Astrocyte (in vitro differentiated cells and primary cell): ENCODE results near the gene CBFA2T2. TPM values are rescaled to one million over a fixed set of nuclear protein-coding genes. Genes with fewer than 3 reads are reported as not detected.

Source experiments
- DNase-seq: peaks from one replicate; pipeline ENCODE4 v3.0.0-alpha.2; 2010; ENCODE audit warnings: low read depth
- FAIRE-seq: peaks from 2 replicates; lab custom pipeline; 2011; peaks lifted over from hg19 to GRCh38; lab: Jason Lieb, UNC
- H2AFZ ChIP-seq: 2 replicates; pipeline ENCODE4 v1.6.0; 2012; ENCODE audit warnings: low read depth, low read length, inconsistent platforms
- H3K27ac ChIP-seq: 2 replicates; pipeline ENCODE4 v1.5.1; 2011; ENCODE audit warnings: low read depth, low read length, inconsistent platforms
- H3K27me3 ChIP-seq: 2 replicates; pipeline ENCODE4 v1.6.0; 2011; ENCODE audit warnings: low read length, inconsistent platforms; ENCODE audit not compliant: insufficient read depth
- H3K36me3 ChIP-seq: 2 replicates; pipeline ENCODE4 v1.5.1; 2011; ENCODE audit warnings: low read length, inconsistent platforms; ENCODE audit not compliant: insufficient read depth
- H3K4me1 ChIP-seq: 2 replicates; pipeline ENCODE4 v1.5.1; 2011; ENCODE audit warnings: low read length, inconsistent platforms; ENCODE audit not compliant: insufficient read depth
- H3K4me2 ChIP-seq: 2 replicates; pipeline ENCODE4 v1.6.0; 2012; ENCODE audit warnings: low read length, inconsistent platforms
- H3K4me3 ChIP-seq: 2 replicates; pipeline ENCODE4 v1.5.1; 2011; ENCODE audit warnings: low read depth, mild to moderate bottlenecking, low read length, inconsistent platforms; ENCODE audit not compliant: insufficient read depth
- H3K79me2 ChIP-seq: 2 replicates; pipeline ENCODE4 v1.6.0; 2012; ENCODE audit warnings: mild to moderate bottlenecking, low read length, inconsistent platforms; ENCODE audit not compliant: insufficient read depth
- H3K9ac ChIP-seq: 2 replicates; pipeline ENCODE4 v1.6.0; 2012; ENCODE audit warnings: mild to moderate bottlenecking, low read length, inconsistent platforms
- H3K9me3 ChIP-seq: 2 replicates; pipeline ENCODE4 v1.5.1; 2012; ENCODE audit warnings: low read depth, mild to moderate bottlenecking, low read length, inconsistent platforms; ENCODE audit not compliant: insufficient read depth
- H4K20me1 ChIP-seq: 2 replicates; pipeline ENCODE4 v1.6.0; 2012; ENCODE audit warnings: low read length, inconsistent platforms; ENCODE audit not compliant: insufficient read depth
- H3K27ac Mint-ChIP-seq: one replicate; pipeline ENCODE4 v1.8.0; 2021; ENCODE audit warnings: mild to moderate bottlenecking, mixed read lengths; ENCODE audit not compliant: unreplicated experiment
- H3K27me3 Mint-ChIP-seq: one replicate; pipeline ENCODE4 v1.8.0; 2021; ENCODE audit warnings: low read depth, mixed read lengths; ENCODE audit not compliant: unreplicated experiment
- H3K36me3 Mint-ChIP-seq: one replicate; pipeline ENCODE4 v1.8.0; 2021; ENCODE audit warnings: low read depth, mixed read lengths; ENCODE audit not compliant: unreplicated experiment
- H3K4me1 Mint-ChIP-seq: one replicate; pipeline ENCODE4 v1.8.0; 2021; ENCODE audit warnings: low read depth, mixed read lengths; ENCODE audit not compliant: unreplicated experiment
- H3K4me3 Mint-ChIP-seq: one replicate; pipeline ENCODE4 v1.8.0; 2021; ENCODE audit warnings: mild to moderate bottlenecking, moderate library complexity, mixed read lengths; ENCODE audit not compliant: unreplicated experiment
- H3K9me3 Mint-ChIP-seq: one replicate; pipeline ENCODE4 v1.8.0; 2021; ENCODE audit warnings: mild to moderate bottlenecking, mixed read lengths; ENCODE audit not compliant: unreplicated experiment
- CTCF ChIP-seq: IDR thresholded peaks from 2 replicates; pipeline ENCODE4 v1.5.1; 2011; ENCODE audit warnings: low read depth, mild to moderate bottlenecking, inconsistent platforms, low read length, moderate library complexity; ENCODE audit not compliant: insufficient read depth
- EZH2 ChIP-seq: IDR thresholded peaks from 2 replicates; pipeline ENCODE4 v1.6.1; 2012; ENCODE audit warnings: mild to moderate bottlenecking, low read length, inconsistent platforms; ENCODE audit not compliant: insufficient read depth
- total RNA-seq: library from RNA; stranded (reverse); gene quantifications from 2 replicates; pipeline ENCODE4 v1.2.1, GENCODE V29; 2021

Gene CBFA2T2
- total RNA-seq, 1 donor from 2014 or later, result 14.6 TPM

DNA sequence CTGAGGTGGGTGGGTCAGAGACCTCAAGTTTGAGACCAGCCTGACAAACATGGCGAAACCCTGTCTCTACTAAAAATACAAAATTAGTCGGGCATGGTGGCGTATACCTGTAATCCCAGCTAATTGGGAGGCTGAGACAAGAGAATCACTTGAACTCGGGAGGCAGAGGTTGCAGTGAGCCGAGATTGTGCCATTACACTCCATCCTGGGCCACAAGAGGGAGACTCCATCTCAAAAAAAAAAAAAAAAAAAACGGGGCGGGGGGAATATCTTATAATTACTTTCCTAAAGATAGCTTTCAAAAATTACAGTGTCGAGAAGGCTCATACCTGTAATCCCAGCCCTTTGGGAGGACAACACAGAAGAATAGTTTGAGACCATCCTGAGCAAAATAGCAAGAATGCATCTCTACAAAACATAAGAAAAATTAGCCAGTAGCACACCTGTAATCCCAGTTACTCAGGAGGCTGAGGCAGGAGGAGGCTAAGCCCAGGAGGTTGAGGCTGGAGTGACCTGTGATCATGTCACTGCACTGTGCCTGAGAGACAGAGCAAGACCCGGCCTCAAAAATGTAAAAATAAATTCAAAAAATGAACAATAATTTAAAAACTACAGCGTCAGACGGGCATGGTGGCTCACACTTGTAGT is 25.8 kb downstream of the CBFA2T2 start:
- H3K27ac Mint-ChIP-seq, result no peak overlapping the region
- H4K20me1 ChIP-seq, result peaks cover 22% of the 10 kb centered on the region
- no peaks in the 10 kb centered on the region for H3K27me3 ChIP-seq
- TF ChIP-seq CTCF (no peak), EZH2 (no peak)
- H2AFZ ChIP-seq, result no peak overlapping the region
- H3K4me3 Mint-ChIP-seq, result no peak overlapping the region
- H3K9ac ChIP-seq, result no peak overlapping the region
- H3K4me1 ChIP-seq, result peaks cover 8% of the 10 kb centered on the region
- no peak overlapping the region for H3K27ac ChIP-seq
- no peak overlapping the region for H3K4me2 ChIP-seq
- peaks cover 11% of the 10 kb centered on the region for H3K4me1 Mint-ChIP-seq
- no peaks in the 10 kb centered on the region for H3K36me3 ChIP-seq
- no peaks in the 10 kb centered on the region for H3K27me3 Mint-ChIP-seq
- H3K4me3 ChIP-seq, result no peak overlapping the region
- no peaks in the 10 kb centered on the region for H3K9me3 ChIP-seq
- no peaks in the 10 kb centered on the region for H3K79me2 ChIP-seq
- H3K36me3 Mint-ChIP-seq, result peaks cover 2% of the 10 kb centered on the region
- H3K9me3 Mint-ChIP-seq, result no peaks in the 10 kb centered on the region
- FAIRE-seq, result no peak
- DNase-seq, result no peak

DNA sequence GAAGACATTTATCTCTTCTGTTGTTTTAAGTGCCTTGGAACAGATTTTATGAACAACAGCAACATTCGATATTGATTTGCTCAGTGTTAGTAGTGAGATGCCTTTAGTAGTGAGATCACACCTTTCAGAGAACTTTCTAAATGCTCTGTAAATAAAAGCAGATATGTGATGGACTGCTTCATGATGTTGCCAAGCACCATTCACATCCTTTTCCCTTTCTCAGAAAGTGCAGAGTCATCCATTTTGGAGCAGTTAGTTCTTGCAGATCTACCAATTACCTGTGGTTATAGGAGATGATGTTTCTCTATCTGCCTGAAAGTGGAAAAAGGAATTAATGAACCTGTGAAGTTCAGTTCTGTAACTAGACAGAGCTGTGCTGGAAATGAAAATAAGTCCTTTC is 27.0 kb downstream of the CBFA2T2 start:
- H3K4me2 ChIP-seq, result no peak overlapping the region
- peak overlapping the region; percentile 62 for H3K27ac Mint-ChIP-seq
- no peaks in the 10 kb centered on the region for H3K9me3 ChIP-seq
- peaks cover 8% of the 10 kb centered on the region for H3K4me1 ChIP-seq
- H4K20me1 ChIP-seq, result peaks cover 20% of the 10 kb centered on the region
- no peak overlapping the region for H3K27ac ChIP-seq
- TF ChIP-seq CTCF, result no peak
- TF ChIP-seq EZH2, result no peak
- no peaks in the 10 kb centered on the region for H3K27me3 Mint-ChIP-seq
- no peaks in the 10 kb centered on the region for H3K9me3 Mint-ChIP-seq
- H2AFZ ChIP-seq, result no peak overlapping the region
- H3K27me3 ChIP-seq, result no peaks in the 10 kb centered on the region
- peaks cover 10% of the 10 kb centered on the region for H3K4me1 Mint-ChIP-seq
- FAIRE-seq, result no peak
- no peak overlapping the region for H3K4me3 ChIP-seq
- no peak overlapping the region for H3K9ac ChIP-seq
- H3K79me2 ChIP-seq, result peaks cover 3% of the 10 kb centered on the region
- H3K4me3 Mint-ChIP-seq, result peak overlapping the region; percentile 20
- H3K36me3 Mint-ChIP-seq, result no peaks in the 10 kb centered on the region
- peak; percentile 22 for DNase-seq
- H3K36me3 ChIP-seq, result no peaks in the 10 kb centered on the region

DNA sequence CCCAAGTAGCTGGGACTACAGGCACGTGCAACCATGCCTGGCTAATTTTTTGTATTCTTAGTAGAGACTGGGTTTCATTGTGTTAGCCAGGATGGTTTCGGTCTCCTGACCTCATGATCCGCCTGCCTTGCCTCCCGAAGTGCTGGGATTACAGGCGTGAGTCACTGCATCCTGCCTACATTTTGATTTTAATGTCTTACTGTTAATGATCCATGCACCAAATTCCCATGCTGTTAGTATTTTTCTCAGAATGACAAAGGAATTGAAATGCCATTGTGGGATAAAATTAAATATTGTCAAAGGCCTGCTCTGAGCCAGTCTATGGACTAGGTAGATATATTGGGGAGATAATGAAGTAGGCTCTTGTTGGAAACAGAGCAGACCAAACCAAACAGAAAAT is 28.2 kb downstream of the CBFA2T2 start:
- H3K9me3 ChIP-seq, result no peaks in the 10 kb centered on the region
- Mint-ChIP-seq H3K27me3 (no peaks in the 10 kb centered on the region), H3K36me3 (no peaks in the 10 kb centered on the region), H3K27ac (peak overlapping the region; percentile 72), H3K4me3 (peak overlapping the region; percentile 54), H3K4me1 (peaks cover 10% of the 10 kb centered on the region), H3K9me3 (no peaks in the 10 kb centered on the region)
- H3K4me2 ChIP-seq, result peak overlapping the region; percentile 47
- peaks cover 3% of the 10 kb centered on the region for H3K79me2 ChIP-seq
- DNase-seq, result peak; percentile 82
- H3K4me1 ChIP-seq, result peaks cover 8% of the 10 kb centered on the region
- peaks cover 11% of the 10 kb centered on the region for H4K20me1 ChIP-seq
- no peak overlapping the region for H3K9ac ChIP-seq
- TF ChIP-seq CTCF, result no peak
- no peak for TF ChIP-seq EZH2
- H3K27ac ChIP-seq, result no peak overlapping the region
- no peak overlapping the region for H2AFZ ChIP-seq
- H3K4me3 ChIP-seq, result no peak overlapping the region
- peak; percentile 29 for FAIRE-seq
- H3K36me3 ChIP-seq, result no peaks in the 10 kb centered on the region
- no peaks in the 10 kb centered on the region for H3K27me3 ChIP-seq
